Thyroid gland (tissue), 4 donors: ENCODE data around the gene PPP1CB. TPM values are rescaled to one million over a fixed set of nuclear protein-coding genes. Genes with fewer than 3 reads are reported as not detected.
"Not testable (repeated sequence)": the region's sequence is repeated elsewhere in the genome, so short reads cannot be mapped to it uniquely, and the experiment has no call there.

Experiments used
- DNase-seq, 2 donors: peaks; one replicate each; pipeline ENCODE4 v3.0.0-alpha.2; 2019
- H3K27ac ChIP-seq, 3 donors: fragments of 200-600 bp; sonication (generic); 1 replicate in 2 of 3; 2 replicates in 1 of 3; pipeline ENCODE4 v1.5.1; 2016 to 2019; ENCODE audit warnings: mild to moderate bottlenecking in 1 of 3, moderate library complexity in 1 of 3
- H3K27me3 ChIP-seq: fragments of 200-600 bp; sonication (generic); one replicate; pipeline ENCODE4 v1.5.1; 2019
- H3K36me3 ChIP-seq, 2 donors: fragments of 200-600 bp; sonication (generic); one replicate each; pipeline ENCODE4 v1.5.1; 2016 to 2019
- H3K4me1 ChIP-seq, 2 donors: fragments of 200-600 bp; sonication (generic); one replicate each; pipeline ENCODE4 v1.5.1; 2017 to 2019
- H3K4me3 ChIP-seq, 3 donors: fragments of 200-600 bp; sonication (generic); replicated peaks in 1 of 3; 1 replicate in 2 of 3; 2 replicates in 1 of 3; pipeline ENCODE4 v1.5.1; 2016; ENCODE audit warnings: mild to moderate bottlenecking in 1 of 3
- H3K9me3 ChIP-seq: fragments of 200-600 bp; sonication (generic); one replicate; pipeline ENCODE4 v1.5.1; 2017
- POLR2A ChIP-seq, 2 donors: fragments of 450-650 bp; IDR thresholded peaks; one replicate each; pipeline ENCODE4 v1.6.1; 2017; ENCODE audit warnings: antibody characterized with exemption in 2 of 2, mild to moderate bottlenecking in 2 of 2, moderate library complexity in 1 of 2
- WGBS, 2 donors: methylation state at CpG; one replicate each; pipeline ENCODE4 v1.1.5; 2017; 5-methylcytosine and 5-hydroxymethylcytosine counted together
- intact Hi-C: fragments of 100-400 bp; cut with DNase I; formaldehyde crosslinking; loops from one replicate; pipeline ENCODE4 v1.15.1; 2023
- total RNA-seq, 4 donors: library from RNA; depleted of rRNA; stranded (reverse); fragments of >200 nt; gene quantifications; one replicate each; pipeline ENCODE4 v1.2.3, GENCODE V29; 2016
- TF ChIP-seq, protein P1 (sequence below), 6 experiments: fragments of 200-600 bp in 3 of 6; fragments of 450-650 bp in 3 of 6; sonication (generic) in 3 of 6; IDR thresholded peaks; one replicate each; pipeline ENCODE4 v1.5.1; 2016 to 2019; ENCODE audit warnings: antibody characterized with exemption in 6 of 6, mild to moderate bottlenecking in 2 of 6, inconsistent platforms in 1 of 6, moderate library complexity in 1 of 6

The PPP1CB gene
- total RNA-seq, 4 donors from 2014 or later: 142 to 229 (median 199) TPM

DNA sequence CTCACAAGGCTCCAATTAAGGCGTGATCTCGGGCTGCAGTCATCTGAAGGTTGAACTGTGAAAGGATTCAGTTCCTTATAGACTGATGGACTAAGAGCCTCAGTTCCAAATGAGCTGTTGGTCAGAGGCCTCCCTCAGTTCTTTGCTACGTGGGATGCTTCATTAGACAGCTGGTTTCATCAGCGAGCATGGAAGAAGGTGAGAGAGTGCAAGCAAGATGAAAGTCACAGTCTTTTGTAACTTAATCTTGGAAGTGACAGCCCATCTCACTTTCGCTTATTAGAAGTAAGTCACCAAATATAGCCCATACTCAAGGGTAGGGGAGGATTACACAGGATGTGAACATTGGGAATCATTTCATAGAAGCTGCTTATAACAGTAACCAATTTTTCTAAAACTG lies 26.8 kb downstream of the PPP1CB start:
- no peak for DNase-seq
- Histone ChIP-seq H3K27ac (peak overlapping the region in 1 of 3 donors; percentile 61), H3K4me3 (no peak overlapping the region), H3K27me3 (no peaks in the 10 kb centered on the region), H3K9me3 (no peaks in the 10 kb centered on the region), H3K36me3 (peaks cover 15 to 19% of the 10 kb centered on the region in 2 donors), H3K4me1 (peaks cover 13 to 32% of the 10 kb centered on the region in 2 donors)
- intact Hi-C loops: no loop called here
- WGBS, 2 donors: 93 to 96% methylated on average over 5 of the region's 5 CpGs
- no peak for TF ChIP-seq POLR2A (IDR thresholded peaks at IDR 0.05)
- TF ChIP-seq, protein P1, sequence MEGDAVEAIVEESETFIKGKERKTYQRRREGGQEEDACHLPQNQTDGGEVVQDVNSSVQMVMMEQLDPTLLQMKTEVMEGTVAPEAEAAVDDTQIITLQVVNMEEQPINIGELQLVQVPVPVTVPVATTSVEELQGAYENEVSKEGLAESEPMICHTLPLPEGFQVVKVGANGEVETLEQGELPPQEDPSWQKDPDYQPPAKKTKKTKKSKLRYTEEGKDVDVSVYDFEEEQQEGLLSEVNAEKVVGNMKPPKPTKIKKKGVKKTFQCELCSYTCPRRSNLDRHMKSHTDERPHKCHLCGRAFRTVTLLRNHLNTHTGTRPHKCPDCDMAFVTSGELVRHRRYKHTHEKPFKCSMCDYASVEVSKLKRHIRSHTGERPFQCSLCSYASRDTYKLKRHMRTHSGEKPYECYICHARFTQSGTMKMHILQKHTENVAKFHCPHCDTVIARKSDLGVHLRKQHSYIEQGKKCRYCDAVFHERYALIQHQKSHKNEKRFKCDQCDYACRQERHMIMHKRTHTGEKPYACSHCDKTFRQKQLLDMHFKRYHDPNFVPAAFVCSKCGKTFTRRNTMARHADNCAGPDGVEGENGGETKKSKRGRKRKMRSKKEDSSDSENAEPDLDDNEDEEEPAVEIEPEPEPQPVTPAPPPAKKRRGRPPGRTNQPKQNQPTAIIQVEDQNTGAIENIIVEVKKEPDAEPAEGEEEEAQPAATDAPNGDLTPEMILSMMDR (IDR thresholded peaks at IDR 0.05): no peak

DNA sequence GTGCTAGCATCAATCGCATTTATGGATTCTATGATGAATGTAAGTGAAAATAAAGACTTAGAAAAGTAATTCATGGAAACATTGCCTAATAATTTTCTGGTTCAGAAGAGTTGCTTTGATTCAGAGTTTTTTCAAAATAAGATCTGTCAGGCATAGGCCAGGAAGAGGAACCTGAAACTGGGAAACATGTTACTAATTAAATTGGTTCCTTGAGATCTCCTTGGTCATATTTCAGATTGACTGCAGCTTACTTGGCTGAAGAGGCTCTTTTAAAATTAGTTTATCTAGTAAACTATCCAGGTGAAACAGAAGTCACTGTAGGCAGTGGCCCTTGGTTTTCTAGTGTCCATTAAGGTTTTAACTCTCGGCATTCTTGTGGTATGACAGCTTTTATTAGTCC lies 27.4 kb downstream of the PPP1CB start:
- Histone ChIP-seq H3K27ac (peak overlapping the region; percentile 15 to 61 (median 27)), H3K36me3 (peaks cover 18 to 19% of the 10 kb centered on the region in 2 donors), H3K27me3 (no peaks in the 10 kb centered on the region), H3K4me3 (no peak overlapping the region), H3K4me1 (peaks cover 12 to 29% of the 10 kb centered on the region in 2 donors), H3K9me3 (no peaks in the 10 kb centered on the region)
- no peak for TF ChIP-seq POLR2A (IDR thresholded peaks at IDR 0.05)
- TF ChIP-seq, protein P1 (IDR thresholded peaks at IDR 0.05): no peak
- no peak for DNase-seq
- intact Hi-C loops: no loop called here
- WGBS, 2 donors: 63 to 65% methylated on average over 2 of the region's 2 CpGs

DNA sequence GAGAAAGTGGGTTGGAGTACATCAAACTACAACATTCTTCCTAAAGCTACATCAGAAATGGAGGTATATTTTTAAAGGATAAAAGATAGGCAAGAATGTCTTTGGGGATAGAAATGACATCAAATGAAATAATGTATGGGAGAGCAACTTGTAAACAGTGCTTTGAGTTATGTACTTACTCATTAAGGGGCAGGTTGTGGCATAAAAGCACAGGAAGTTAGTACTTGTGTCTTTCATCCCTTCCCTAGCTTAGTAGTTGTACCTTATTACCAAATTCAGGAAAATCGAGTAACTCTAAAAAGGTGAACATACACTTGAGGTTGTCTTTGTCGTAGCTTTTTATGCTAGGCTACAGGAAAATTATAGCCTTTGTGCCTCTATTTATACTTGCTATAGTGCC lies 28.9 kb downstream of the PPP1CB start:
- Histone ChIP-seq H3K4me3 (no peak overlapping the region), H3K4me1 (peaks cover 6 to 20% of the 10 kb centered on the region in 2 donors), H3K27ac (no peak overlapping the region), H3K27me3 (no peaks in the 10 kb centered on the region), H3K36me3 (peaks cover 20 to 22% of the 10 kb centered on the region in 2 donors), H3K9me3 (no peaks in the 10 kb centered on the region)
- TF ChIP-seq, protein P1 (IDR thresholded peaks at IDR 0.05): no peak
- TF ChIP-seq POLR2A (IDR thresholded peaks at IDR 0.05): no peak
- DNase-seq: no peak
- intact Hi-C loops: no loop called here
- WGBS, 2 donors: 88 to 93% methylated on average over 2 of the region's 2 CpGs

DNA sequence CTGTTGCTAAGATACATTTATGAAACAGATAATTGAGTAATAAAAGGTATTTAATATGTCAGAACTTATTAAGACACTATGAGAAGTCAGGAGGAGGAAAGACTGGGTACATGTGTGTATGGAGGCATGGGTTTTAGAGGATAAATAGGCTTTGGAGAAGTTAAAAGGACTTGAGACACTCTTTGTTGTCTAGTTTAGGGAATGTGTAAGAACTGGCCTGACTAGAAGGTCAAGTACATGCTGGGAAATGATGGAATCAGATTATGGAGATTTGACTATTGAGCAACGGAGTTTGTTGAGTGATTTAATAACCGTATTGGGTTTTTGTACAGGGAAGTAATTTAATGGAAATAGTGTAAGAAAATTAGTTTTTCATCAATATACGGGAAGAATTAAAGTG lies 30.8 kb downstream of the PPP1CB start:
- H3K4me3 ChIP-seq: no peak overlapping the region
- DNase-seq: no peak
- H3K4me1 ChIP-seq: peaks cover 6 to 15% of the 10 kb centered on the region in 2 donors
- TF ChIP-seq, protein P1 (IDR thresholded peaks at IDR 0.05): no peak
- TF ChIP-seq POLR2A (IDR thresholded peaks at IDR 0.05): no peak
- no peaks in the 10 kb centered on the region for H3K27me3 ChIP-seq
- intact Hi-C loops: no loop called here
- no peak overlapping the region for H3K27ac ChIP-seq
- no peaks in the 10 kb centered on the region for H3K9me3 ChIP-seq
- 64 to 99% methylated on average over 3 of the region's 3 CpGs for WGBS, 2 donors
- peaks cover 32 to 36% of the 10 kb centered on the region in 2 donors for H3K36me3 ChIP-seq

DNA sequence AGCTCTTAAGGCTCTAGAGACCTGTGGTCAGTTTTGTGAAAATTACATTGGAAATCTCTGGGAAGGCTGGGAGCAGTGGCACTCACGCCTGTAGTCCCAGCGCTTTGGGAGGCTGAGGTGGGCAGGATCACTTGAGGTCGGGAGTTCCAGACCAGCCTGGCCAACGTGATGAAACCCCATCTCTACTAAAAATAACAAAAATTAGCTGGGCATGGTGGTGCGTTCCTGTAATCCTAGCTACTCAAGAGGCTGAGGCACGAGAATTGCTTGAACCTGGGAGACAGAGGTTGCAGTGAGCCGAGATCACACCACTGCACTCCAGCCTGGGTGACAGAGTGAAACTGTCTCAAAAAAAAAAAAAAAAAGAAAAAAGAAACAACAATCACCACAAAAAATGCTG lies 32.9 kb downstream of the PPP1CB start:
- H3K4me3 ChIP-seq, DNase-seq, intact Hi-C loops, H3K4me1 ChIP-seq, H3K9me3 ChIP-seq, H3K27me3 ChIP-seq: not testable (repeated sequence)
- H3K36me3 ChIP-seq: peaks cover 48 to 50% of the 10 kb centered on the region in 2 donors
- 83 to 91% methylated on average over 7 of the region's 7 CpGs for WGBS, 2 donors
- peak overlapping the region in 1 of 3 donors; percentile 4 for H3K27ac ChIP-seq

DNA sequence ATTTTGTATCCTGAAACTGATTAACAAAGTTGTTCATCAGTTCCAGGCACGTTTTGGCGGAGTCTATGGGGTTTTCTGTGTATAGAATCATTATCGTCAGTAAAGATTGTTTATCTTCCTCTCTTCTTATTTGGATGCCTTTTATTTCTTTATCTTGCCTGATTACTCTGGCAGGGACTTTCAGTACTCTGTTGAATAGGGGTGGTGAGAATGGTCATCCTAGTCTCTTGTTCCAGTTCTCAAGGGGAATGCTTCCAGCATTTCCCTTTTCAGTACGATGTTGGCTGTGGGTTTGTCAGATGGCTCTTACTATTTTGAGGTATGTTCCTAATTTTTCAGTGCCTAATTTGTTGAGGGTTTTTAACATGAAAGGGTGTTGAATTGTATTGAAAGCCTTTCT lies 45.0 kb downstream of the PPP1CB start:
- Histone ChIP-seq H3K4me1 (no peaks in the 10 kb centered on the region), H3K27ac (no peak overlapping the region), H3K4me3 (no peak overlapping the region), H3K9me3 (no peaks in the 10 kb centered on the region), H3K27me3 (no peaks in the 10 kb centered on the region), H3K36me3 (peaks cover 21 to 50% of the 10 kb centered on the region in 2 donors)
- no peak for TF ChIP-seq POLR2A (IDR thresholded peaks at IDR 0.05)
- TF ChIP-seq, protein P1 (IDR thresholded peaks at IDR 0.05): no peak
- intact Hi-C loops: no loop called here
- no peak for DNase-seq
- 88 to 95% methylated on average over 4 of the region's 4 CpGs for WGBS, 2 donors
